CD4-positive, alpha-beta T cell (primary cell): ENCODE data around the gene CST6. TPM values are rescaled to one million over a fixed set of nuclear protein-coding genes. Genes with fewer than 3 reads are reported as not detected.

Experiments
- ATAC-seq: fragments of 200-7000 bp; cut with Tn5 transposase; one replicate; pipeline ENCODE4 v1.10.0; 2022; ENCODE audit warnings: mild to moderate bottlenecking; ENCODE audit not compliant: poor library complexity
- CTCF ChIA-PET: fragments of 350-600 bp; sonication (Branson Sonifier 250); formaldehyde crosslinking; loops from one replicate; lab custom pipeline; 2021; ENCODE audit warnings: antibody characterized with exemption, inconsistent platforms; lab: Charles Lee
- POLR2A ChIA-PET: fragments of 350-600 bp; sonication (Branson Sonifier 250); formaldehyde crosslinking; loops from one replicate; lab custom pipeline; 2021; ENCODE audit warnings: antibody characterized with exemption, inconsistent platforms; lab: Charles Lee
- DNase-seq, 14 experiments: peaks; one replicate each; pipeline ENCODE4 v3.0.0-alpha.2; 2013 to 2020; ENCODE audit warnings: mixed read lengths in 2 of 14
- H3K27ac ChIP-seq, 2 donors: one replicate each; pipeline versions ENCODE4 v1.5.1 to v1.7.0; 2013; ENCODE audit warnings: low read length in 2 of 2, low read depth in 1 of 2, mild to moderate bottlenecking in 1 of 2
- H3K27me3 ChIP-seq, 2 experiments: 1 replicate in 1 of 2; 2 replicates in 1 of 2; pipeline versions ENCODE4 v1.6.1 to v1.7.0; 2013; ENCODE audit warnings: low read length in 2 of 2, control low read depth in 1 of 2, mild to moderate bottlenecking in 1 of 2, moderate library complexity in 1 of 2; ENCODE audit not compliant: insufficient read depth in 2 of 2, control insufficient read depth in 1 of 2
- H3K36me3 ChIP-seq: one replicate; pipeline ENCODE4 v1.6.1; 2013; ENCODE audit warnings: low read length, control low read depth; ENCODE audit not compliant: insufficient read depth
- H3K4me1 ChIP-seq: one replicate; pipeline ENCODE4 v1.6.1; 2013; ENCODE audit warnings: low read length, control low read depth; ENCODE audit not compliant: insufficient read depth
- H3K4me3 ChIP-seq: one replicate; pipeline ENCODE4 v1.5.1; 2013; ENCODE audit warnings: mild to moderate bottlenecking, low read length, moderate library complexity
- H3K9me3 ChIP-seq, 2 experiments: 1 replicate in 1 of 2; 2 replicates in 1 of 2; pipeline versions ENCODE4 v1.6.1 to v1.7.0; 2013; ENCODE audit warnings: low read length in 2 of 2, mild to moderate bottlenecking in 2 of 2, control low read depth in 1 of 2, moderate library complexity in 1 of 2; ENCODE audit not compliant: control insufficient read depth in 1 of 2, insufficient read depth in 1 of 2
- H3K27ac Mint-ChIP-seq: one replicate; pipeline ENCODE4 v1.8.0; 2020; ENCODE audit warnings: mixed read lengths
- H3K27me3 Mint-ChIP-seq: one replicate; pipeline ENCODE4 v1.8.0; 2021; ENCODE audit warnings: mixed read lengths
- H3K36me3 Mint-ChIP-seq: one replicate; pipeline ENCODE4 v1.8.0; 2021; ENCODE audit warnings: low read depth, mixed read lengths
- H3K4me1 Mint-ChIP-seq: one replicate; pipeline ENCODE4 v1.8.0; 2021; ENCODE audit warnings: low read depth, mixed read lengths
- H3K4me3 Mint-ChIP-seq: one replicate; pipeline ENCODE4 v1.8.0; 2020; ENCODE audit warnings: mild to moderate bottlenecking, mixed read lengths
- H3K9me3 Mint-ChIP-seq: one replicate; pipeline ENCODE4 v1.8.0; 2020; ENCODE audit warnings: mixed read lengths
- intact Hi-C, 2 experiments: fragments of 100-400 bp; cut with DNase I in 1 of 2; cut with micrococcal nuclease in 1 of 2; formaldehyde crosslinking; loops; one replicate each; pipeline versions ENCODE4 v1.15.1 to v1.9.0; 2023 to 2025; cut with DNase I, micrococcal nuclease
- total RNA-seq, 174 experiments: library from RNA in 2 of 174; stranded (reverse) in 2 of 174; gene quantifications; one replicate each; pipeline ENCODE4 v1.2.3 and lab custom pipeline; 2021 to 2026
- TF ChIP-seq, protein P1 (sequence below): fragments of 200-600 bp; IDR thresholded peaks from one replicate; pipeline ENCODE4 v1.8.0; 2022; ENCODE audit warnings: antibody characterized with exemption, mild to moderate bottlenecking

CST6 gene
- total RNA-seq, 2 experiments from 2014 or later: not detected

DNA sequence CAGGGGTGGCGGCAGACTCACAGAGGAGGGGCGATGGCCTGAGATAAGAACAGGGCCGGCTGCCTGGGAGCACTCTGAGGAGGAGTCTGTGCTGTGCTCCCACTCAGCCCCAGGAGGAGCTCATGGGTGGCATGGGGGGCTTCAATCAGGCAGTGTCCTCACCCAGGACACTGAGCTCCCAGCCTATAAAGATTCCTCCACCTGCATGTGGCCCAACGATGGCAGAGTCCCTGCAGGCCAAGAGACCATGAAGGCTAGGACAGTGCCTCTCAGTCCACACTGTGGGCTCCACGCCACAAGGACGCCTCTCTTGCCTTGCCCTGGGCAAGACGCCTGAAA lies 1.9 kb downstream of the CST6 start:
- peaks cover 0 to 5% of the 10 kb centered on the region in 2 experiments for H3K9me3 ChIP-seq
- intact Hi-C loops: no loop called here
- no peak for DNase-seq

DNA sequence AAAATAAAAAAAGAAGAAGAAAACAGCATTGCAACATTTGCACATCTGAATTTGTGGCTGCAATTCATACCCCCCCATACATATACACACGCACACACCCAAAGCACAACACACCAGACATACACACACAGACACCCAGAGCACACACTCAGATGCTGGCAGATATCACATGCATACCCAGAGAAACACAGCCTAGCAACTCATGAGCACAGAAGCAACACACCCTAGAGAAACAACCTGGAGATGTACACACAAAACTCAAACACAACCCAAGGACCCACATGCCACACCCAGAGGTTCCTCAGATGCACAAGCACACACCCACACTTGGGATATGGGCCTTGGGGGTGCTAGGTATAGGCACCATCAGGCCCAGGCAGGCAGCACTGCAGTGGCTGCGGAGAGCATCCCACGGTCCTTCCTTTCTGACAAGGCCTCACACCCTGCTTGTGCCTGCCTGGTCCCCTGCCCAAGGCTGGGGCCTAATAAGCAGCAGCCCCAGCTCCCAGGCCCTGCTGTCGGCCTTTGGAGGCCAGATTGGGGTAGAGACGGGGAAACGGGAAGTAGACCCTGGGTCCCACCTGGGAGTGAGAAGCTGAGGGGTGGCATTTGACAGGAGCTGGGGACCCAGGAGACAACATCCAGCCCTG lies 3.1 kb downstream of the CST6 start:
- peaks cover 23% of the 10 kb centered on the region for H3K27me3 Mint-ChIP-seq
- Histone ChIP-seq H3K27ac (no peak overlapping the region), H3K4me1 (peaks cover 11% of the 10 kb centered on the region), H3K36me3 (no peaks in the 10 kb centered on the region), H3K27me3 (peaks cover 23 to 25% of the 10 kb centered on the region in 2 experiments), H3K9me3 (peaks cover 0 to 5% of the 10 kb centered on the region in 2 experiments), H3K4me3 (no peak overlapping the region)
- H3K4me3 Mint-ChIP-seq: no peak overlapping the region
- DNase-seq: no peak
- ChIA-PET CTCF (no interaction called here), POLR2A (no interaction called here)
- intact Hi-C loops: no loop called here
- no peaks in the 10 kb centered on the region for H3K9me3 Mint-ChIP-seq
- H3K4me1 Mint-ChIP-seq: no peaks in the 10 kb centered on the region
- ATAC-seq: no peak
- TF ChIP-seq, protein P1, sequence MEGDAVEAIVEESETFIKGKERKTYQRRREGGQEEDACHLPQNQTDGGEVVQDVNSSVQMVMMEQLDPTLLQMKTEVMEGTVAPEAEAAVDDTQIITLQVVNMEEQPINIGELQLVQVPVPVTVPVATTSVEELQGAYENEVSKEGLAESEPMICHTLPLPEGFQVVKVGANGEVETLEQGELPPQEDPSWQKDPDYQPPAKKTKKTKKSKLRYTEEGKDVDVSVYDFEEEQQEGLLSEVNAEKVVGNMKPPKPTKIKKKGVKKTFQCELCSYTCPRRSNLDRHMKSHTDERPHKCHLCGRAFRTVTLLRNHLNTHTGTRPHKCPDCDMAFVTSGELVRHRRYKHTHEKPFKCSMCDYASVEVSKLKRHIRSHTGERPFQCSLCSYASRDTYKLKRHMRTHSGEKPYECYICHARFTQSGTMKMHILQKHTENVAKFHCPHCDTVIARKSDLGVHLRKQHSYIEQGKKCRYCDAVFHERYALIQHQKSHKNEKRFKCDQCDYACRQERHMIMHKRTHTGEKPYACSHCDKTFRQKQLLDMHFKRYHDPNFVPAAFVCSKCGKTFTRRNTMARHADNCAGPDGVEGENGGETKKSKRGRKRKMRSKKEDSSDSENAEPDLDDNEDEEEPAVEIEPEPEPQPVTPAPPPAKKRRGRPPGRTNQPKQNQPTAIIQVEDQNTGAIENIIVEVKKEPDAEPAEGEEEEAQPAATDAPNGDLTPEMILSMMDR: no peak
- no peak overlapping the region for H3K27ac Mint-ChIP-seq
- no peaks in the 10 kb centered on the region for H3K36me3 Mint-ChIP-seq

More for the DNA sequence above, 1.9 kb downstream of the CST6 start:
- Mint-ChIP-seq H3K27me3 (peaks cover 23% of the 10 kb centered on the region), H3K4me1 (no peaks in the 10 kb centered on the region), H3K4me3 (no peak overlapping the region), H3K27ac (no peak overlapping the region), H3K9me3 (no peaks in the 10 kb centered on the region), H3K36me3 (no peaks in the 10 kb centered on the region)
- Histone ChIP-seq H3K27ac (no peak overlapping the region), H3K27me3 (peaks cover 23 to 25% of the 10 kb centered on the region in 2 experiments), H3K36me3 (no peaks in the 10 kb centered on the region), H3K4me3 (no peak overlapping the region), H3K4me1 (peaks cover 11% of the 10 kb centered on the region)
- no peak for ATAC-seq
- TF ChIP-seq, protein P1: no peak
- CTCF ChIA-PET: no interaction called here
- POLR2A ChIA-PET: no interaction called here

DNA sequence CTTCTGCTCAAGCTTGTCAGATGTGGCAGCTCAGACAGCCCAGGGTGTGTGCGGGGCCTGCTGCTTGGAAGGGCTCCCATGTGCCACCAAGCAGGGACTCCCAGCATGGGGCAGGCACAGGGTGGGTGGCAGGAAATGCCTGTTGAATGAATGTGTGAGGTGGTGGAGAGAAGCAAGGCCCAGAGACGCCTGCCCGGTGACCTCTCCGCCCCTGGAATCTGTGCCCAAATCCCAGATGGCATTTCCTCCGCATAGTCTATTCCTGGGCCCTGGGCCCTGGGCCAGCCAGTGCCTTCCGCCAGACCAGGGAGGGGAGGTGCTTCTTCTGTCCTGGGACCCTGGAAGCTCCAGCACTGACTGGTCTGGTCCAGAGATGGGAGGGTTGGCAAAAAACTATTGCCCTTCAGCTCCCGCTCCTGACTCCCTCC lies 3.7 kb downstream of the CST6 start:
- peaks cover 11% of the 10 kb centered on the region for H3K4me1 ChIP-seq
- H3K9me3 Mint-ChIP-seq: no peaks in the 10 kb centered on the region
- H3K27ac ChIP-seq: no peak overlapping the region
- H3K27me3 ChIP-seq: peaks cover 23 to 25% of the 10 kb centered on the region in 2 experiments
- no peaks in the 10 kb centered on the region for H3K36me3 ChIP-seq
- ChIA-PET POLR2A (no interaction called here), CTCF (no interaction called here)
- no peaks in the 10 kb centered on the region for H3K4me1 Mint-ChIP-seq
- H3K9me3 ChIP-seq: peaks cover 0 to 5% of the 10 kb centered on the region in 2 experiments
- no peak for ATAC-seq
- TF ChIP-seq, protein P1: no peak
- H3K27ac Mint-ChIP-seq: no peak overlapping the region
- no peak overlapping the region for H3K4me3 ChIP-seq
- intact Hi-C loops: no loop called here
- no peak for DNase-seq
- H3K4me3 Mint-ChIP-seq: no peak overlapping the region
- no peaks in the 10 kb centered on the region for H3K36me3 Mint-ChIP-seq
- H3K27me3 Mint-ChIP-seq: peaks cover 20% of the 10 kb centered on the region
